Mononuclear cell (primary cell): ENCODE results near the gene ABO. TPM values are rescaled to one million over a fixed set of nuclear protein-coding genes. Genes with fewer than 3 reads are reported as not detected.
"Not testable (repeated sequence)": the region's sequence is repeated elsewhere in the genome, so short reads cannot be mapped to it uniquely, and the experiment has no call there.

Source experiments
- H3K27me3 ChIP-seq: 2 replicates; pipeline ENCODE4 v1.6.0; 2011; ENCODE audit warnings: low read length, control low read depth; ENCODE audit not compliant: insufficient read depth
- H3K4me1 ChIP-seq: 2 replicates; pipeline ENCODE4 v1.5.1; 2011; ENCODE audit warnings: mild to moderate bottlenecking, low read length, control low read depth; ENCODE audit not compliant: insufficient read depth
- H3K4me3 ChIP-seq: 2 replicates; pipeline ENCODE4 v1.5.1; 2011; ENCODE audit warnings: mild to moderate bottlenecking, low read length, moderate library complexity
- H3K9me3 ChIP-seq: 2 replicates; pipeline ENCODE4 v1.5.1; 2011; ENCODE audit warnings: low read depth, mild to moderate bottlenecking, control low read depth, low read length
- total RNA-seq: library from RNA; depleted of rRNA; stranded (reverse); fragments of >200 nt; gene quantifications from one replicate; pipeline ENCODE4 v1.2.3, GENCODE V29; 2012

The ABO gene
- total RNA-seq, 1 donor: 4.5 TPM

GRCh38 chr9:133260334-133261102 lies 14.5 kb downstream of the ABO start:
- H3K4me3 ChIP-seq: no peak overlapping the region
- no peaks in the 10 kb centered on the region for H3K9me3 ChIP-seq
- no peaks in the 10 kb centered on the region for H3K27me3 ChIP-seq

GRCh38 chr9:133258061-133259015 lies 16.7 kb downstream of the ABO start:
- Histone ChIP-seq H3K4me3 (no peak overlapping the region), H3K4me1 (no peaks in the 10 kb centered on the region), H3K27me3 (no peaks in the 10 kb centered on the region), H3K9me3 (no peaks in the 10 kb centered on the region)

More at GRCh38 chr9:133260334-133261102, 14.5 kb downstream of the ABO start:
- H3K4me1 ChIP-seq: no peaks in the 10 kb centered on the region

- Histone ChIP-seq H3K27me3 (no peaks in the 10 kb centered on the region), H3K4me1 (no peaks in the 10 kb centered on the region), H3K9me3 (no peaks in the 10 kb centered on the region), H3K4me3 (no peak overlapping the region)
These were observed 17.5 kb downstream of the ABO start for GRCh38 chr9:133257465-133257956.

GRCh38 chr9:133256686-133257091 lies 18.3 kb downstream of the ABO start:
- no peaks in the 10 kb centered on the region for H3K9me3 ChIP-seq
- no peaks in the 10 kb centered on the region for H3K4me1 ChIP-seq
- no peaks in the 10 kb centered on the region for H3K27me3 ChIP-seq
- H3K4me3 ChIP-seq: no peak overlapping the region

GRCh38 chr9:133256136-133256461 lies 18.9 kb downstream of the ABO start:
- no peak overlapping the region for H3K4me3 ChIP-seq
- no peaks in the 10 kb centered on the region for H3K4me1 ChIP-seq
- H3K9me3 ChIP-seq: no peaks in the 10 kb centered on the region
- no peaks in the 10 kb centered on the region for H3K27me3 ChIP-seq

- H3K4me3 ChIP-seq: no peak overlapping the region
- no peaks in the 10 kb centered on the region for H3K4me1 ChIP-seq
- H3K27me3 ChIP-seq: no peaks in the 10 kb centered on the region
- no peaks in the 10 kb centered on the region for H3K9me3 ChIP-seq
These were observed 19.4 kb downstream of the ABO start for GRCh38 chr9:133255371-133256135.

- no peak overlapping the region for H3K4me3 ChIP-seq
- no peaks in the 10 kb centered on the region for H3K9me3 ChIP-seq
- no peaks in the 10 kb centered on the region for H3K27me3 ChIP-seq
- H3K4me1 ChIP-seq: no peaks in the 10 kb centered on the region
These were observed 20.5 kb downstream of the ABO start for GRCh38 chr9:133254471-133254870.

- Histone ChIP-seq H3K4me3 (no peak overlapping the region), H3K27me3 (no peaks in the 10 kb centered on the region), H3K9me3 (no peaks in the 10 kb centered on the region), H3K4me1 (no peaks in the 10 kb centered on the region)
These were observed 21.7 kb downstream of the ABO start for GRCh38 chr9:133253268-133253667.

GRCh38 chr9:133252301-133253020 lies 22.5 kb downstream of the ABO start:
- H3K27me3 ChIP-seq: no peaks in the 10 kb centered on the region
- no peak overlapping the region for H3K4me3 ChIP-seq
- no peaks in the 10 kb centered on the region for H3K9me3 ChIP-seq
- no peaks in the 10 kb centered on the region for H3K4me1 ChIP-seq

GRCh38 chr9:133251773-133252172 lies 23.2 kb downstream of the ABO start:
- H3K27me3 ChIP-seq: no peaks in the 10 kb centered on the region
- H3K9me3 ChIP-seq: no peaks in the 10 kb centered on the region
- no peaks in the 10 kb centered on the region for H3K4me1 ChIP-seq
- H3K4me3 ChIP-seq: no peak overlapping the region

GRCh38 chr9:133251221-133251620 lies 23.8 kb downstream of the ABO start:
- not testable (repeated sequence) for H3K4me1 ChIP-seq, H3K27me3 ChIP-seq, H3K4me3 ChIP-seq

GRCh38 chr9:133250741-133251170 lies 24.2 kb downstream of the ABO start:
- Histone ChIP-seq H3K9me3 (no peaks in the 10 kb centered on the region), H3K4me3 (no peak overlapping the region), H3K4me1 (no peaks in the 10 kb centered on the region), H3K27me3 (no peaks in the 10 kb centered on the region)

More at GRCh38 chr9:133251221-133251620, 23.8 kb downstream of the ABO start:
- H3K9me3 ChIP-seq: not testable (repeated sequence)

- Histone ChIP-seq H3K9me3 (no peaks in the 10 kb centered on the region), H3K4me3 (no peak overlapping the region), H3K4me1 (no peaks in the 10 kb centered on the region), H3K27me3 (no peaks in the 10 kb centered on the region)
These were observed 25.7 kb downstream of the ABO start for GRCh38 chr9:133249337-133249736.

- H3K4me3 ChIP-seq: no peak overlapping the region
- no peaks in the 10 kb centered on the region for H3K9me3 ChIP-seq
- no peaks in the 10 kb centered on the region for H3K4me1 ChIP-seq
- H3K27me3 ChIP-seq: no peaks in the 10 kb centered on the region
These were observed 26.2 kb downstream of the ABO start for GRCh38 chr9:133248726-133249295.
